HCT116 (cell line): ENCODE results near the gene ZBTB33.

Experiments used
- EZH2 ChIP-seq: fragments of 200-600 bp; sonication (generic); IDR thresholded peaks from 2 replicates; pipeline ENCODE4 v1.6.1; 2017; ENCODE audit warnings: antibody characterized with exemption, mixed run types
- POLR2A ChIP-seq: IDR thresholded peaks from 2 replicates; pipeline ENCODE4 v1.7.0; 2011; ENCODE audit warnings: borderline replicate concordance; ENCODE audit not compliant: insufficient read depth, insufficient read length; ENCODE audit errors: extremely low read depth
- RAD21 ChIP-seq: IDR thresholded peaks from 2 replicates; pipeline ENCODE4 v1.6.1; 2012; ENCODE audit warnings: low read depth, mild to moderate bottlenecking
- SIN3A ChIP-seq: IDR thresholded peaks from 2 replicates; pipeline ENCODE4 v1.6.1; 2012; ENCODE audit warnings: low read depth
- ZNF274 ChIP-seq: fragments of 200-500 bp; sonication (Bioruptor generic); IDR thresholded peaks from 2 replicates; pipeline ENCODE4 v1.6.1; 2014; ENCODE audit warnings: mild to moderate bottlenecking, low read depth, low read length, inconsistent platforms
- TF ChIP-seq, protein P1 (sequence below), 3 experiments: fragments of 200-600 bp in 1 of 3; sonication (generic) in 1 of 3; IDR thresholded peaks in 2 of 3; conservative IDR thresholded peaks in 1 of 3; 2 replicates each; pipeline ENCODE4 v1.5.1; 2012 to 2017; ENCODE audit warnings: low read depth in 2 of 3, low read length in 2 of 3, antibody characterized with exemption in 1 of 3, borderline replicate concordance in 1 of 3, control low read depth in 1 of 3, mild to moderate bottlenecking in 1 of 3, mixed read lengths in 1 of 3, mixed run types in 1 of 3, moderate library complexity in 1 of 3; ENCODE audit not compliant: insufficient read depth in 1 of 3
- TF ChIP-seq, protein P2 (sequence below): IDR thresholded peaks from 2 replicates; pipeline ENCODE4 v1.6.1; 2012

DNA sequence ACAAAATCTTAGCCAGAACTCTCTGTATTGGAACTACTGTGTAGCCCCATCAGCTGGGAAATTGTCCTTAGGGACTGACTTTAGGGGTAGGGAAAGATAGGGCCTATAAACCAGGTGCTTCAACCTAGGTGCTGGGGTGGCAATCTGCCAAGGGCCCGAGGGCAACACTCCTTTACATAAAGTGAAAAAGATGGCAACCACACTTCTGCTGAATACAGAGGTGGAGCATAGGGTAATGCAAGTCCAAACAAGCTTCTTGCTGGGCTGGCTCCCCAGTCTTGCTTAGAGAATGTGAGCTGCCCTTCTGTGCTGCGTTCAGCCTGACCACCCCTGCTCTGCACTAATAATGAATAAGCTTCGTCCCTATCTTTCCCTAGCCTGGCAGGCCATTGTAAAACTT lies 9.8 kb downstream of the ZBTB33 start:
- TF ChIP-seq, protein P1, sequence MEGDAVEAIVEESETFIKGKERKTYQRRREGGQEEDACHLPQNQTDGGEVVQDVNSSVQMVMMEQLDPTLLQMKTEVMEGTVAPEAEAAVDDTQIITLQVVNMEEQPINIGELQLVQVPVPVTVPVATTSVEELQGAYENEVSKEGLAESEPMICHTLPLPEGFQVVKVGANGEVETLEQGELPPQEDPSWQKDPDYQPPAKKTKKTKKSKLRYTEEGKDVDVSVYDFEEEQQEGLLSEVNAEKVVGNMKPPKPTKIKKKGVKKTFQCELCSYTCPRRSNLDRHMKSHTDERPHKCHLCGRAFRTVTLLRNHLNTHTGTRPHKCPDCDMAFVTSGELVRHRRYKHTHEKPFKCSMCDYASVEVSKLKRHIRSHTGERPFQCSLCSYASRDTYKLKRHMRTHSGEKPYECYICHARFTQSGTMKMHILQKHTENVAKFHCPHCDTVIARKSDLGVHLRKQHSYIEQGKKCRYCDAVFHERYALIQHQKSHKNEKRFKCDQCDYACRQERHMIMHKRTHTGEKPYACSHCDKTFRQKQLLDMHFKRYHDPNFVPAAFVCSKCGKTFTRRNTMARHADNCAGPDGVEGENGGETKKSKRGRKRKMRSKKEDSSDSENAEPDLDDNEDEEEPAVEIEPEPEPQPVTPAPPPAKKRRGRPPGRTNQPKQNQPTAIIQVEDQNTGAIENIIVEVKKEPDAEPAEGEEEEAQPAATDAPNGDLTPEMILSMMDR (IDR thresholded peaks at IDR 0.05 in 2 of 3, conservative IDR thresholded peaks at IDR 0.05 in 1 of 3; ENCODE audit: borderline replicate concordance in 1 of 3, insufficient read depth in 1 of 3, low read depth in 2 of 3, low read length in 2 of 3) = no peak
- TF ChIP-seq, protein P2, sequence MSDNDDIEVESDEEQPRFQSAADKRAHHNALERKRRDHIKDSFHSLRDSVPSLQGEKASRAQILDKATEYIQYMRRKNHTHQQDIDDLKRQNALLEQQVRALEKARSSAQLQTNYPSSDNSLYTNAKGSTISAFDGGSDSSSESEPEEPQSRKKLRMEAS = no peak
- TF ChIP-seq EZH2 (no peak), POLR2A (no peak), RAD21 (no peak), SIN3A (no peak), ZNF274 (no peak)
